Adipocyte (in vitro differentiated cells): ENCODE results near the gene AUH.

ENCODE experiments used
- DNase-seq: peaks from one replicate; pipeline ENCODE4 v3.0.0-alpha.2; 2015; ENCODE audit warnings: low read depth
- H3K27me3 ChIP-seq: replicated peaks from 2 replicates; pipeline ENCODE4 v1.7.0; 2013; ENCODE audit warnings: mild to moderate bottlenecking, low read length, moderate library complexity; ENCODE audit not compliant: control insufficient read depth, insufficient read depth
- H3K36me3 ChIP-seq: 2 replicates; pipeline ENCODE4 v1.7.0; 2013; ENCODE audit warnings: low read length, mild to moderate bottlenecking, moderate library complexity; ENCODE audit not compliant: control insufficient read depth, insufficient read depth, severe bottlenecking
- H3K4me1 ChIP-seq: 2 replicates; pipeline ENCODE4 v1.7.0; 2013; ENCODE audit warnings: mild to moderate bottlenecking, low read length, moderate library complexity; ENCODE audit not compliant: control insufficient read depth, insufficient read depth
- H3K4me3 ChIP-seq: 2 replicates; pipeline ENCODE4 v1.7.0; 2013; ENCODE audit warnings: mild to moderate bottlenecking, low read length, moderate library complexity
- H3K9ac ChIP-seq: 2 replicates; pipeline ENCODE4 v1.7.0; 2013; ENCODE audit warnings: mild to moderate bottlenecking, low read length, moderate library complexity
- H3K9me3 ChIP-seq: 2 replicates; pipeline ENCODE4 v1.7.0; 2013; ENCODE audit warnings: mild to moderate bottlenecking, low read length, moderate library complexity; ENCODE audit not compliant: control insufficient read depth

The AUH gene

DNA sequence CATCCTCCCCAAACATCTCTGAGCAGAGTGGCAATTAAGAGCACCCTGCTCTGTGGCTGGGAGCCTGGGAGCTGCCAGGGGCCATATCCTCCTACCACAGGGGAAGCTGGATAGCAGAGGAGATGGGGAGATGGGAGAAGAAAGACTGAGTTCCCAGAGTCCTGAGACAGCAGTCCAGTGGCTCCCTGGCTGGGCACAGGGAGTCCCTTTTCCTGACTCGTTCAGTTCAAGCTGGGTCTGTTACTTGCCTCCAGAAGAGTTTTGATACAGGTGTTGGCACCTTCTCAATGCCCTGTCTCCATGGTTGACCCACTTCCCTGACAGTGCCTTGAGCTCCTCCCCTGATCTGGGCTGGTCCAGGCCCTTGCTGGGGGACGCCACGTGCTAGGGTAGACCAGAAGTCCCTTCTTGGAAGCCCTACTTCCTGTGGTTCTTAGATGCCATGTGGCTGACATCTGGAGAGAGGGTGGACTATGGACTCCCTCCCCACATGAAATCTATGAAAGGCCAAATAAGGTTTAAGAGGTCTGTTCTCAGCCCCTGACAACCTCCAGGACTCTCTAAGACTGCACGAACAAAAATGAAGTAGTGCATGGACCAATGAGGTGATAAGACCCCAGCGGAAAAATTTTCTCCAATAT is 166.2 kb downstream of the AUH start:
- H3K4me3 ChIP-seq: peak overlapping the region; percentile 78
- peak overlapping the region; percentile 2 for H3K9ac ChIP-seq
- H3K4me1 ChIP-seq: peaks cover 61% of the 10 kb centered on the region
- H3K27me3 ChIP-seq: no peaks in the 10 kb centered on the region
- H3K36me3 ChIP-seq: no peaks in the 10 kb centered on the region
- no peak for DNase-seq
- peaks cover under 1% of the 10 kb centered on the region for H3K9me3 ChIP-seq

DNA sequence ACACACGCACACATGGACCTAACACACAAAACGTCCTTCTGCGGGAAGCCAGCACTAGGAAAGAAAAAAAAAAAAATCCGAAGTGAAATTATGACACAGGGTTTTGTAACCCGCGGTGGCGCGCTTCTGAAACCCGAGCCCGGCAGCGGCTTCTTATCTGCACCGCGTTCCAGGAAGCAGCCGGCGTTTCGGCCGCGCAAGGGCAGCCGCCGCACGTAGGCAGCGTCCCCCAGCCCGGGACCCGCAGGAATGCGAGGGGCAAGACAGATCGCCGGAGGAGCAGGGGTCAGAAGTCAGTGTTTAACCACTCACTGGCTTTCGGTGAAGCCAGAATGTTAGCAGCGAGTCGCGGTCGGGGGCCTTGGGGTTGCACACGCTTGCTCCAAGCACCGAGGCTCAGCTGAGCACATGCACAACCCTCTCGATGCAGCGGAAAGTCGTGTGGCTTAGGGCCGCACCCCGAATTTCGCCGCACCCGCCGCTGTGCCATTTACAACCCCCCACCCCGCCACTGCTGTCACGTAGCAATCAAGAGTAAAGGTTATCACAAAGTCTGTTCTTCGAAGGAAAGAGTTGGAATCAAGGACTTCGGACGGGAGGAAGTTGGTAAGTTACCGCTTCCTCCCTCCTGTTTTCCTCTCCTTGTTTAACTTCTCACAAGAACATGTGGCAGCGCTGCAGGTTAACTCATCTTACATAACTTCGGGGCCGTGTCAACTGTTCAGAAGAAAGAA is 167.9 kb downstream of the AUH start:
- peak; percentile 96 for DNase-seq
- H3K4me1 ChIP-seq: peaks cover 61% of the 10 kb centered on the region

DNA sequence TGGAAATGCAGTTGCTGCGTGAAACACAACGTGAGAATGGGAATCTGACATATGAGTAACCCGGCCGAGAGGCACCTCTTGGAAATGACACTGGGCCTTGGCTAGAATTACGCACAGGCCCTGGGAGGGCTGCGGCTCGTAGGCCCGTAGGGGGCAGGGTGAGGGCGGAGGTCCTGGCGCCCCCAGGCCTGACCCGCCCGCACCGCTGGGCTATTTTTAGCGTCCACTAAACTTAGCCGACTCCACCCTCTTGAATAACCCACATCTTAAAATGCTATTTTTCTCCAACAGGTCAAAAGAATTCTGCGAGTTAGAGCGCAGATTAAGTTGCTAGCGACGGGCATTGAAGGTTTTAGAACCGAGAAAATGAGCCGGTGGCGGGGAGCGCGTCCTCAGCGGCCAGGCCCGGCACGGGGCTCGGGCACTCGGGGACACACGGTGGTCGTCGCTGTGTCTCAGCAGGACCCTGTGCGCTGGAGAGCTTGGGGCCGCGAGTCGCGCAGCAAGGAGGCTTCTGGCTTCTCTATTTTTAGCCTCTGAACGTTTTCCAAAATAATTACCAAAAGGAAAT is 168.5 kb downstream of the AUH start:
- peaks cover 56% of the 10 kb centered on the region for H3K4me1 ChIP-seq
- peak overlapping the region; percentile 78 for H3K4me3 ChIP-seq
- no peaks in the 10 kb centered on the region for H3K36me3 ChIP-seq
- peak; percentile 98 for DNase-seq
- no peaks in the 10 kb centered on the region for H3K27me3 ChIP-seq
- peak overlapping the region; percentile 98 for H3K9ac ChIP-seq
- no peaks in the 10 kb centered on the region for H3K9me3 ChIP-seq

More for the DNA sequence above, 167.9 kb downstream of the AUH start:
- Histone ChIP-seq H3K27me3 (no peaks in the 10 kb centered on the region), H3K9me3 (no peaks in the 10 kb centered on the region), H3K36me3 (no peaks in the 10 kb centered on the region), H3K4me3 (peak overlapping the region; percentile 78), H3K9ac (peak overlapping the region; percentile 98)

DNA sequence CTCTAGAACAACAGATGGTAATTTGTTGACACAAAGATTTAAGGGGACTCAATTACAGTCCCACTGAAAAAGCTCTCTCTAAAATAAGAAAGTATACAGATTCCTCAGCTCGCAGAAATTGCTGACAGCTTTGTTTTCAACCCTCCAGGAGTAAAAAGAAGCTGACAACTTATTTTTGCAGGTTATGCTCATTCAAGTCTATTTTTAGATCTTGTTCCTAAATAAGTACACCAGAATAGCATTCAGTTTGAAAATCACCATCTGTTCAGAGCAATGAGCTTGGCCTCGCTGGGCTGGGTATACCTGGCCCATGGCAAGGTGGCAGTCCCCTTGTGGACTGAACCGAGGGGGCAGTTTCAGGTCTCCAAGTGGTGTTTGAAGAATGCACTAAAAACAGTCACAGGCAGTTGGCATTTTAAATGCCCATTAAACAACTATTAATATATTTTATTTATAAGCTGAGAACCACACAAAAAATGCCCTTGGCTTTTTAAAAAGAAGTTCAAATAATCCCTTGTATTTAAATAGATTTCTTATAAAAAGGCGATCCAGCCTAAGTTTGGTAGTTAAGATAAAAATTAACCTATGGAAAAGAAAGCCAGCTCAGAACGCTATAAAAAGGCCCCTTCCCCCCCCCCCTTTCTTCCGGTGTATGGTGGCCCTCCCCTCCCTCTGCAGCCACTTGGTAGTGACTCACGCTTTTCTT is 169.2 kb downstream of the AUH start:
- Histone ChIP-seq H3K9me3 (no peaks in the 10 kb centered on the region), H3K4me3 (peak overlapping the region; percentile 78), H3K4me1 (peaks cover 57% of the 10 kb centered on the region), H3K9ac (peak overlapping the region; percentile 98), H3K36me3 (no peaks in the 10 kb centered on the region), H3K27me3 (no peaks in the 10 kb centered on the region)
- DNase-seq: no peak

DNA sequence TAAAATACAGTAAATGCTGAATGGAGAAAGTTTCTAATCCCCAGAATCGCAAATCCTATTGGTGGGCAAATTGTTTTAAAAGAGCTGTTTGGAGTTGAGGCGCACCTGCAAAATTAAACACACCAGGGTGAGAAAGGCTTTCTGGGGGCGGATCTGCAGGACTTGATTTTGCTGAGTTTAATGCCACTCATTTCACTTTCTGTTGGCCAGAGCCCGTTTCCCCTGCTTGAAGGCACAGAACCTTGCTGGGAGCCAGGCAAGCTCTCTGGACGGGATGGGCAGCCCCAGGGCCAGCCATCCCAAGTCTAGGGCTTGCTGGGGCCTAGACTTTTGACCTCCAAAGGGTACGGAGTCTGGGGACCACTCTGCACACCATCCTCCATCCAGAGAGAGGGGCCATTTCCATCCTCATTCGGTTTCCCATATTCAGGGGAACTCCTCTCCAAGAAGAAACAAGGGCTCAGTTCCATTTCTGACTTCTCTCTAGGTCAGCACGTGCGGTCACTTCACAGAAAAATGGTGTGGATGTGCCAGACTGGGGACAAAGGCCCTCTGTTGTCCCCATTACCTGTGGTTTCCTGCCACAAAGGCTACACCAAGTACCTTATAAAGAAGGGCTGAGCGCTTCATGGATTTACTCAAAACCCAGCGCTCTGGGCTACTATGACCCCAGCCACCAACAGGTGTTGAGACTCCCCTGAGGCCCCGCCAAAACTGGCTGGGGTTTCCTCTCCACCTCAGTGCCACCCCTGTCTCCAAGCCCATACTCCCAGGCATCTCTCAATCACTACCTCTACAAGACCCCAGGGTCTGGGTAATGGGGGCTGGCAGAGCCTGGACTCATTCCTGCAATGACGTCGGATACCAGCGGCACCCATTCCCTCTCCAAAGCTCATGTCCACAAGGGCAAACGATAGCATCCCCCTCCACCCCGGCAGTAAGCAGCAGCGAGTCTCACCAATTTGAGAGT is 170.0 kb downstream of the AUH start:
- DNase-seq: no peak

DNA sequence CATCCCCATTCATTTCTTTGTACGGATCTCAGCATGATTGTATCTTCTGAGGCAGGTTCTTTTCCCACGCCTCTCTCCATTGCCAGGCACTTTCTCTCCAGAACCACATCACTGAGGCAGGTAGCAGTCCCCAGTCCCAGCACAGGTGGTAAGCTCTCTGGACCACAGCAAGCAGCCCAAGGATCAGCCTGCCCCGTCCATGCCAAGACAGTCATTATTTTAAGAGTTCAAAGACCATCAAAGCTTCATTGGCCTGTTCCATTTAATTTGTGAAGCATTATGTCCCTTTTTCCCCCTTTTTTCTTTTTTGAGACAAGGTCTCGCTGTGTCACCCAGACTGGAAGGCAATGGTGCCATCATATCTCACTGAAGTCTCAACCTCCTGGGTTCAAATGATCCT is 171.7 kb downstream of the AUH start:
- Histone ChIP-seq H3K4me3 (no peak overlapping the region), H3K27me3 (no peaks in the 10 kb centered on the region), H3K4me1 (peaks cover 42% of the 10 kb centered on the region), H3K36me3 (no peaks in the 10 kb centered on the region), H3K9ac (no peak overlapping the region), H3K9me3 (no peaks in the 10 kb centered on the region)
- no peak for DNase-seq

More for the DNA sequence above, 170.0 kb downstream of the AUH start:
- no peaks in the 10 kb centered on the region for H3K27me3 ChIP-seq
- no peak overlapping the region for H3K4me3 ChIP-seq
- peaks cover 57% of the 10 kb centered on the region for H3K4me1 ChIP-seq
- peak overlapping the region; percentile 98 for H3K9ac ChIP-seq
- H3K36me3 ChIP-seq: no peaks in the 10 kb centered on the region
- no peaks in the 10 kb centered on the region for H3K9me3 ChIP-seq

DNA sequence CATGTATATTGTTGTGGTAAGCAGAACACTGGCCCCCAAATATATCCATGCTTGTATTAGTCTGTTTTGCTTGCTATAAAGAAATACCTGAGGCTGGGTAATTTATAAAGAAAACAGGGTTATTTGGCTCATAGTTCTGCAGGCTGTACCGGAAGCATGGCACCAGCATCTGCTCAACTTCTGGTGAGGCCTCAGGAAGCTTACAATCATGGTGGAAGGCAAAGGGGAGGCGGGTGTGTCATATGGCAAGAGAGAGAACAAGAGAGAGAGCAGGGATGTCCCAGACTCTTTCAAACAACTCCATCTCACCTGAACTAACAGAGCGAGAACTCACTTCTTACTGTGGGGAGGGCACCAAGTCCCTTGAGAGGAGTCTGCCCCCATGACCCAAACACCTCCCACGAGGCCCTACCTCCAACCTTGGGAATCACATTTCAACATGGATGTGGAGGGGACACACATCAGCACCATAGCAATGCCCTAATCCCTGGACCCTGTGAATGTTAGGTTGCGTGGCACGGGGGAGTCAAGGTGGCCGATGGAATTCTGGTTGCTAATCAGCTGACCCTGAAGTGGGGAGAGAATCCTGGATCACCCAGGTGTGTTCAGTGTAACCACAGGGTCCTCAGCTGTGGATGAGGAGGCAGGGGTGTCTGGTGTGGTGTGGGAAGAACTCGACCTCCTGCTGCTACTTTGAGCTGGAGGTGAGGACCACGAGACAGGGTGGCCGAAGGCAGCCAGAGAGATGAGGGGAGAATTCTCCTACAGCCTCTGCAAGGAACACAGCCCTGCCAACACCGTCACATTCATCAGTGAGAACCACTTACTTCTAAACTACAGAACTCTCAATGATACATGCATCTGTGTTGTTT is 172.8 kb downstream of the AUH start:
- DNase-seq: no peak
- H3K36me3 ChIP-seq: no peaks in the 10 kb centered on the region
- no peak overlapping the region for H3K9ac ChIP-seq
- no peaks in the 10 kb centered on the region for H3K27me3 ChIP-seq
- H3K4me3 ChIP-seq: no peak overlapping the region
- peaks cover 31% of the 10 kb centered on the region for H3K4me1 ChIP-seq
- no peaks in the 10 kb centered on the region for H3K9me3 ChIP-seq

DNA sequence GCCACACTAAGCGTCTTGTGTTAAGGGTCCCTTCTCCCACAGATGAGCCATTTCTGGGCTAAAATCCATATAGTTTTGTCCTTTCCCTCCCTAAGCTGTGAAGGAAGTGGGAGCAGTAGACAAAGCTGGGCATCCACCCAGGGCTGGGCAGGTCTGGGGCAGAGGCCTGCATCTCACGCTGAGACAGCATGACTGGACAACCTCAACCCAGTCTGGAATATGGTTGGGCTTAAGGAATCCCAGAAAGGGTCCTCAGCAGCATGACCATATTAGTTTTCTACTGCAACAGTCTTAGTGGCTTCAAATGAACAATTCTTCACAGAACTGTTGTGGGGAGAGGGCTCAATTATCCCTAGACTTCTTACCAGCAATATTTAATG is 173.8 kb downstream of the AUH start:
- peaks cover 23% of the 10 kb centered on the region for H3K4me1 ChIP-seq
- H3K36me3 ChIP-seq: no peaks in the 10 kb centered on the region
- no peak overlapping the region for H3K9ac ChIP-seq
- H3K9me3 ChIP-seq: no peaks in the 10 kb centered on the region
- no peak overlapping the region for H3K4me3 ChIP-seq
- DNase-seq: peak; percentile 66
- no peaks in the 10 kb centered on the region for H3K27me3 ChIP-seq

DNA sequence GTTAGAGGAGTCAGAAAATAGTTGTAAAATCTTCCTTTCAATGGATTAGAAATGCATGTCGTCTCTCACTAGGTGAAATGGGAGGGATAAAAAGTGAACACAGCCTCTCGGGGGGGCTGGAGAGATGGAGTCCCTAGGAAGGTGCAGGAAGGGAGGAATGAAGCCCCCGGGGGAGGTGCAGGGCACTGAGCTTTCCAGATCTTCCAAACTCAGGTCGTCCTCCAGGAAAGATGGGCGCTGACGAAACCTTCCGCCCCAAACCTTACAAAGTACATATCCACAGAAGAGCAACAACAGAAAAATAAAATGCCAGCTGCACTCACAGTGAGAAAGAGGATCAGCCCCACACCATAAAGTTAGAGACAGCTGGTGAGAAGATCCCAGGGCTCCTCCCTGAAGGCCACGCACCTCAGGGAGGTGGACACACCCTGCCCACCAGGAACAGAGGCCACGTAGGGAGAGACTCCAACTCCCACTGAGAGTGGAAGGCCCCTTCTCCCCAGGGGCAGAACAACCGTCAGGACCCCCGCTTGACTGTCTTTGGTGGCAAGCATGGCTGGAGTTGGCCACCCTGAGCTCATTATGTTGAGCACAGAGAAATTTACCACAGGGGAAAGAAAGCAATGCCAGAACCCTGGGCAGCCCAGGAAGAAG is 174.3 kb downstream of the AUH start:
- Histone ChIP-seq H3K9ac (no peak overlapping the region), H3K27me3 (no peaks in the 10 kb centered on the region), H3K36me3 (no peaks in the 10 kb centered on the region), H3K9me3 (no peaks in the 10 kb centered on the region), H3K4me1 (peaks cover 20% of the 10 kb centered on the region), H3K4me3 (no peak overlapping the region)
- DNase-seq: no peak
